ENCODE measurements around the gene DLX4. TPM values are rescaled to one million over a fixed set of nuclear protein-coding genes. Genes with fewer than 3 reads are reported as not detected.

DLX4 gene
- polyA plus RNA-seq, 3 donors from 2014 or later = 0.19 to 0.32 TPM; not detected in 1

- Mint-ChIP-seq H3K9me3 (no peaks in the 10 kb centered on the region), H3K27ac (no peak overlapping the region), H3K4me3 (no peak overlapping the region), H3K4me1 (peaks cover 0 to 2% of the 10 kb centered on the region in 2 donors), H3K27me3 (ENCODE audit: low read depth in 3 of 3) (peaks cover 6 to 13% (median 10%) of the 10 kb centered on the region in 3 donors), H3K36me3 (no peaks in the 10 kb centered on the region)
- DNase-seq = no peak
Measured at GRCh38 chr17:49977463-49978389, 8.7 kb downstream of the DLX4 start.

- H3K4me1 Mint-ChIP-seq = no peaks in the 10 kb centered on the region
- no peak overlapping the region for H3K4me3 Mint-ChIP-seq
- no peaks in the 10 kb centered on the region for H3K9me3 Mint-ChIP-seq
- DNase-seq = no peak
- no peak overlapping the region for H3K27ac Mint-ChIP-seq
- H3K36me3 Mint-ChIP-seq = no peaks in the 10 kb centered on the region
- H3K27me3 Mint-ChIP-seq (ENCODE audit: low read depth in 3 of 3) = peaks cover 1 to 8% (median 8%) of the 10 kb centered on the region in 3 donors
Measured at GRCh38 chr17:49978501-49978900, 9.5 kb downstream of the DLX4 start.

- Mint-ChIP-seq H3K36me3 (no peaks in the 10 kb centered on the region), H3K27me3 (ENCODE audit: low read depth in 3 of 3) (peaks cover 0 to 11% (median 2%) of the 10 kb centered on the region in 3 donors), H3K4me1 (no peaks in the 10 kb centered on the region), H3K27ac (no peak overlapping the region), H3K4me3 (no peak overlapping the region), H3K9me3 (no peaks in the 10 kb centered on the region)
- no peak for DNase-seq
Measured at GRCh38 chr17:49979748-49980479, 10.9 kb downstream of the DLX4 start.

DNA sequence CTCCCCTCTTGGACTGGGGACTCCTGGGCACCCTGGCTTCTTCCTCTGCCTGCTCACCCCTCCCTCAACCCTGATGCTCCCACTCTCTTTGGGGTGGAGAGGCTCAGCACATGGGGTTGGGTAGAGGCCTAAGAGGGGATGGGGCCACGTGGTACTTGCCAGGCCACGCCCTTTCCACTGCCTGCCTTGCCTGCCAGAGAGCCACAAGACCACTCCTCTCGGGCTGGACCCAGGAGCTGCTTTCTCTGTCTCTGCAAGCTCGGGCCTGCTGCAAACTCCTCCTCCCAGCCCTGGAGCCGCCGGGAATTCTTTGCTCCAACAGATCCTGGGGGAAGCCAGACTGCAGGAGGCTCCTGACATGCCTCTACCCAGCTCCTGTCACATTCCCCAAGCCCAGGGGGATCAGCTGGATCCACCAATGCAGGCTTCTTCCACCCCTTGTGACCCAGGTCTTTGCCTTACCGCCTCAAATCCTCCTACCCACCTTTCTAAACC is 11.8 kb downstream of the DLX4 start:
- H3K4me1 Mint-ChIP-seq = no peaks in the 10 kb centered on the region
- no peak overlapping the region for H3K4me3 Mint-ChIP-seq
- peaks cover 0 to 2% (median 0%) of the 10 kb centered on the region in 6 donors for H3K9me3 Mint-ChIP-seq
- H3K27ac Mint-ChIP-seq = no peak overlapping the region
- H3K36me3 Mint-ChIP-seq = no peaks in the 10 kb centered on the region
- peaks cover 0 to 13% (median 2%) of the 10 kb centered on the region in 3 donors for H3K27me3 Mint-ChIP-seq (ENCODE audit: low read depth in 3 of 3)
- DNase-seq = no peak

DNA sequence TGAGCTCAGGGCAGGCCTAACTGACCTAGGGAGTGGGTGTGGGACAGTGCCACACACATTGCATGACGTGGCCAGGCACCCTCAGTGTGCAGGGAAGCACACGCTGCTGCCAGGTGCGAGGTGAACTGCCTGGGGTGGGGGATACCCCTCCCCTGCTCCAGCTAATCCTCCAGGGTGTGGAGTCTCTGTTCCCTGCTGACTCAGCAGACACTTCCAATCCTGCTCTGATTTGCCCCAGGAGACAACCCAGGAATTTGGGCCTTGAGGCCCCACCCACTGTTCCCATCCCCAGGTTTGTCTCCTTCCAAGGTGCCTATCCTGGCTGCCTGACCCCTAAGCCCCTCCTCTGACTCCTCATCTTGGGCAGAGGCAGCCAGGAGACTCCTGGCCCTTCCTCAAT is 15.3 kb downstream of the DLX4 start:
- no peak overlapping the region for H3K4me3 Mint-ChIP-seq
- no peak for DNase-seq
- peaks cover 0 to 2% (median 0%) of the 10 kb centered on the region in 6 donors for H3K9me3 Mint-ChIP-seq
- no peaks in the 10 kb centered on the region for H3K4me1 Mint-ChIP-seq
- H3K36me3 Mint-ChIP-seq = no peaks in the 10 kb centered on the region
- peaks cover 1 to 12% (median 7%) of the 10 kb centered on the region in 3 donors for H3K27me3 Mint-ChIP-seq (ENCODE audit: low read depth in 3 of 3)
- no peak overlapping the region for H3K27ac Mint-ChIP-seq

DNA sequence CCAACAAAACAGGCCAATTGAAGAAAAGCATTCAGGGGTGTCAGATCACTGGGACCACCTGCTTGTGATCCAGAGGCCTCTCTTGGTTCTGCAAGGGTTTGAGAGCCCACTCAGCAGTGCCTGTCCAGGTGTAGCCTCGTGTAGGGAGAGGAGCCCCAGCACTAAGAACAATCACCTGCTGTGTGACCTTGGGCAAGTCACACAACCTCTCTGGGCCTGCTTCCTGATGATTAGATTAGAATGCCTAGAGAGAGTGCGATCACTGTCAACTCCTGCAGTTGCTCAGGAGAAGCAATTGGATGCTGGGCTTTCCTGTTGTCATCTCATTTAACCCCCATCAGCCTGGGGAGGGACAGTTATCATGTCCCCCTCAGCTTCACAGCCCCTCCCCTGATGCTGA is 15.8 kb downstream of the DLX4 start:
- DNase-seq = no peak
- peaks cover 1 to 14% (median 12%) of the 10 kb centered on the region in 3 donors for H3K27me3 Mint-ChIP-seq (ENCODE audit: low read depth in 3 of 3)
- H3K4me1 Mint-ChIP-seq = no peaks in the 10 kb centered on the region
- H3K9me3 Mint-ChIP-seq = peaks cover 0 to 2% (median 0%) of the 10 kb centered on the region in 6 donors
- H3K36me3 Mint-ChIP-seq = no peaks in the 10 kb centered on the region
- no peak overlapping the region for H3K27ac Mint-ChIP-seq
- H3K4me3 Mint-ChIP-seq = no peak overlapping the region

DNA sequence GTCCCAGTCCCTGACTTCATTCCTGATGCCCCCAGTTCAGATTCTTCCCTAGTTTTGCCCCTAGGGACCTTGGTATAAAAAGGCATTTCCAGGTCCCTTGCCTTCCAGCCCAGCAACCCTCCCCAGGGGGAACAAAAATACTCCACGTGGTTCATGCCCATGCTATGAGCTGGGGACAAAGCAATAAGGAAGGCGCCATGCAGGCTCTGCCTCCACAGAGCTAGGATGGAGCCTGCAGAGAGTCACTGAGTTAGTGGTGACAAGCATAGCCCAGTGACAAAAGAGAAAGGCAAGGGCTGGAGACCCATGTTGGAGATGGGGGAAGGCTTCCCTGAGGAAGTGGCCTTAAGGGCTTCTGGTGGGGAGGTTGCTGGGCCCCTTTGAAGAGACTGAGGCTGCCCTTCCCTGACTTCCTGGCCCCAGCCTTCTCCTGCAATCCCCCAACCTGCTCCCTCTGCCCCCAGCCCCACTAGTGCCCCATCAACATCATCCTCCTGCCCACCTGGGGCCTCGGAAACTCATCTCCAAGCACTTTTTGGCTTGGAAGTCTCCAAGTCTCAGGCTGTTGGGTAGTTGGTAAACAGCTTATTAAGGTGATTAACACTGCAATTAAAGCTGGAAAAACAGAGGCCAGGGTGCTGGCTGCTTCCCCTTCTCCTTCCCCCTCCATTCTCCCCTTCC is 16.5 kb downstream of the DLX4 start:
- DNase-seq = no peak
- Mint-ChIP-seq H3K27me3 (ENCODE audit: low read depth in 3 of 3) (peaks cover 1 to 20% (median 16%) of the 10 kb centered on the region in 3 donors), H3K4me3 (no peak overlapping the region), H3K27ac (no peak overlapping the region), H3K4me1 (no peaks in the 10 kb centered on the region), H3K36me3 (no peaks in the 10 kb centered on the region), H3K9me3 (peaks cover 0 to 2% (median 0%) of the 10 kb centered on the region in 6 donors)

- Mint-ChIP-seq H3K4me3 (no peak overlapping the region), H3K27me3 (ENCODE audit: low read depth in 3 of 3) (peaks cover 1 to 19% (median 16%) of the 10 kb centered on the region in 3 donors), H3K36me3 (no peaks in the 10 kb centered on the region), H3K9me3 (peaks cover 0 to 2% (median 0%) of the 10 kb centered on the region in 6 donors), H3K27ac (no peak overlapping the region), H3K4me1 (no peaks in the 10 kb centered on the region)
- DNase-seq = no peak
Measured at GRCh38 chr17:49986396-49987289, 17.7 kb downstream of the DLX4 start.

- Mint-ChIP-seq H3K4me1 (peaks cover 0 to 1% of the 10 kb centered on the region in 2 donors), H3K36me3 (no peaks in the 10 kb centered on the region), H3K27ac (no peak overlapping the region), H3K27me3 (ENCODE audit: low read depth in 3 of 3) (peaks cover 5 to 20% (median 16%) of the 10 kb centered on the region in 3 donors), H3K4me3 (no peak overlapping the region), H3K9me3 (peaks cover 0 to 2% (median 0%) of the 10 kb centered on the region in 6 donors)
- DNase-seq = no peak
Measured at GRCh38 chr17:49987290-49987585, 18.2 kb downstream of the DLX4 start.

DNA sequence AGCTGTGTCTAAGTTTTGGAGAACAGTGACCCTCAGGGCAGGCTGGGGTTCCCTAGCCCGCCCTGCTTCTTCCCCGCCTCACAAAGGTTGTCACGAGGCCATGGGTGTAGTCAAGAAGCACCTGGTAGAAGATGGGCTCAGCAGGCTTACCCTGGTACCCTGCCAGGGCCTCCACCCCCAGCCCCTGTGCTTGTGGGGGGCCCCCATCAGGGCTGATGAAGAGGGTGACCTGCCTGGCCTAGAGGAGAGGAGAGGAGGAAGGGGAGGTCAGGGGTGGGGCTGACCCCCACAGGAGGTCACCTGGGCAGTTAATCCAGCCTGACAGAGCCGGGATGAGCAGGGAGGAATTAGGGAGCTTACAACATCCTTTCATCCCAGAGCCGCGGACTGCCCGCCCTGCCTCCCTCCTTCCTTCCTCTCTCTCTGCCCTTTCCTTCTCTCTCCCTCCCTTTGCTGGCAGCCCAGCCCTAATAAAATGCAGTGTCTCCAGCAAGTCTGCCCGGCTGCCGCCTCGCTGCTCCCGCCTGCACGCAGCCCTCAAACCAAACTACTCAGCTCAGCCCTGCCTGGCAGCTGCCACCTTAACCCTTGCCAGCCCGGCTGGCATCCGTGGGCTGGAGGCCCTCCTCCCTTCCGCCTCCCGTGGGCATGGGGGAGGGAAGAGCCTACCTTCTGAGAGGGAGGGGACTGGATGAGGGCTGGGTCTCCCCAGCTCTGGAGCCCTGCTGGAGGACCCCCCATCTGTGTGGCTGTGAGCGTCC is 18.9 kb downstream of the DLX4 start:
- Mint-ChIP-seq H3K4me1 (peaks cover 0 to 1% of the 10 kb centered on the region in 2 donors), H3K9me3 (peaks cover 0 to 2% (median 0%) of the 10 kb centered on the region in 6 donors), H3K36me3 (no peaks in the 10 kb centered on the region), H3K4me3 (no peak overlapping the region), H3K27ac (no peak overlapping the region), H3K27me3 (ENCODE audit: low read depth in 3 of 3) (peaks cover 5 to 21% (median 18%) of the 10 kb centered on the region in 3 donors)
- no peak for DNase-seq

DNA sequence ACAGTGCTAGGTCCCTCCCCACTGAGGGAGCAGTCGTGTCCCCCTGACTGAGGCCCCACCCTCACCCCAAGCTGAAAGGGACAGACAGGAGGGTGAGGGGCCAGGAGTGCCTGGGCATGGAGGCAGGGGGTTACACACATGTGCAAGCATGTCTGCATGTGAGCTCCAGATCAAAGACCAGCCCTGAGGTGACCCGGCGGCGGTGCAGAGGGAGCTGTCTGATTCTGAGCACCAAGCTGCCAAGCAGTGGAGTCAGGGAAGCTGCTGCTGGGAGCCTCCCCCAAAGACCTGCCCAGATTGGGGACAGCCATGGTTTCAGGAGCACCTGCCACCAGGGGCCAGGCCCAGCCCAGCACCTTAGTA is 20.5 kb downstream of the DLX4 start:
- H3K4me1 Mint-ChIP-seq = peaks cover 9% of the 10 kb centered on the region in 2 donors
- no peak for DNase-seq
- H3K27ac Mint-ChIP-seq = no peak overlapping the region
- no peaks in the 10 kb centered on the region for H3K36me3 Mint-ChIP-seq
- no peak overlapping the region for H3K4me3 Mint-ChIP-seq
- peaks cover 13 to 26% (median 23%) of the 10 kb centered on the region in 3 donors for H3K27me3 Mint-ChIP-seq (ENCODE audit: low read depth in 3 of 3)
- peaks cover 0 to 2% (median 0%) of the 10 kb centered on the region in 6 donors for H3K9me3 Mint-ChIP-seq

- peaks cover 16 to 18% of the 10 kb centered on the region in 2 donors for H3K4me1 Mint-ChIP-seq
- H3K9me3 Mint-ChIP-seq = peaks cover 0 to 2% (median 0%) of the 10 kb centered on the region in 6 donors
- no peaks in the 10 kb centered on the region for H3K36me3 Mint-ChIP-seq
- no peak overlapping the region for H3K27ac Mint-ChIP-seq
- no peak overlapping the region for H3K4me3 Mint-ChIP-seq
- peaks cover 16 to 33% (median 26%) of the 10 kb centered on the region in 3 donors for H3K27me3 Mint-ChIP-seq (ENCODE audit: low read depth in 3 of 3)
- no peak for DNase-seq
Measured at GRCh38 chr17:49990331-49990730, 21.3 kb downstream of the DLX4 start.
